ENCODE data around the gene TREX2. TPM values are rescaled to one million over a fixed set of nuclear protein-coding genes. Genes with fewer than 3 reads are reported as not detected.

Gene TREX2
- total RNA-seq, 1 experiment from 2014 or later, result 1.1 TPM

DNA sequence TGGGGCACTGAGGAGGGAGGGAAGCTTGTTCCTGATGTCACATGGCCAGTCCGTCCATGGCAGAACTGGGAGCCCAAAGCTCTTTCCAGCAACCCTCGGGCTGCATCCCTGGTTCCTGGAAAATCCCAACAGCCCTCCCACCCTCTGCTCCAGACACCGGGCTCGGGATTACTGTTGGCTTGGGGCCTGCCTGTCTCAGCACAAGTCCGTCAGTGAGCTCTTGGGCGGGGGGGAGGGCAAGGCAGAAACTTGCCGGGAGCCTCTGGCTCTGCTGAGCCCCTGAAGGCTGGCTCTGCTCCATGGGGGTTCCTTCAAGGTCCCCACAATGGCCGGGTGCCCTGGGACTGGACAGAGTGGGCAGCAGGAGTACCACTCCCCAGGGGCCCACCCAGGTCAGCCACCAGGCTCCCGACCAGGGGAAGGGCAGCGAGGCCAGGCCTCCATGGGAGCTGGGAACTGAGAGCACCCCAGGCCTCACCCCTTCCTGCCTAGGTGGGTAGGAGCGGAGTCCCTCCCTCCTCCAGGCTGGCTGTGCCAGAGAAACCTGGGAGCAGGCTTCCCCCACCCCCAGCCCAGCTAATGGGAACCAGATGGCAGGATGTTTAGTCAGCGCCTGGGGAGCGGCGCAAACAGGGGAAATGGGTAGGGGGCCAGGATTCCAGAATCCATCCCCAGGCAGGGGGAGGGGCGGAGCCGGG lies 31.0 kb upstream of the TREX2 start:
- H3K4me1 ChIP-seq (ENCODE audit: insufficient read depth, low read length), result no peaks in the 10 kb centered on the region; the same call in 1 of the 2 replicates
- no peak overlapping the region for H3T11ph ChIP-seq (ENCODE audit: low read length)
- no peak overlapping the region for H4K8ac ChIP-seq (replicated peaks; ENCODE audit: insufficient read length, low read depth, low read length)
- no peak overlapping the region for H2BK15ac ChIP-seq (ENCODE audit: low read depth, low read length)
- Mint-ChIP-seq H3K27ac (no peak overlapping the region), H3K4me3 (no peak overlapping the region), H3K27me3 (ENCODE audit: low read depth) (peaks cover 34% of the 10 kb centered on the region), H3K36me3 (ENCODE audit: insufficient read depth in 1 of 3, low read depth in 3 of 3) (peaks cover 0 to 5% (median 3%) of the 10 kb centered on the region in 3 experiments; a peak in 3 of 7 replicates), H3K9me3 (peaks cover 35 to 57% of the 10 kb centered on the region in 2 experiments), H3K4me1 (peaks cover 2% of the 10 kb centered on the region in 2 experiments; a peak in 3 of 4 replicates)
- H2AK5ac ChIP-seq (ENCODE audit: insufficient read length, low read length), result no peak overlapping the region
- WGBS (ENCODE audit: extremely low coverage, insufficient read length, low lambda C conversion rate), result no CpG with 5 or more reads among the region's 16 CpGs
- no peak overlapping the region for H3K9ac ChIP-seq (ENCODE audit: extremely low read depth, insufficient read length, low read length)
- H2BK120ac ChIP-seq (ENCODE audit: low read depth, low read length, poor library complexity, severe bottlenecking), result no peak overlapping the region
- peaks cover 21% of the 10 kb centered on the region for H3K9me3 ChIP-seq (ENCODE audit: control insufficient read depth, low read depth, low read length)
- no peak overlapping the region for H3K23ac ChIP-seq (ENCODE audit: insufficient read length, low read depth, low read length)
- H2BK12ac ChIP-seq (ENCODE audit: insufficient read length, low read depth, low read length), result no peak overlapping the region
- H4K5ac ChIP-seq (ENCODE audit: insufficient read length, low read depth, low read length), result no peak overlapping the region
- no peak overlapping the region for H3K27ac ChIP-seq (ENCODE audit: insufficient read length, low read depth, low read length)
- peak; percentile 49 for DNase-seq
- peaks cover 3% of the 10 kb centered on the region for H3K27me3 ChIP-seq (ENCODE audit: insufficient read depth, low read length)
- H3K79me2 ChIP-seq (ENCODE audit: insufficient read depth, low read length), result no peaks in the 10 kb centered on the region
- H3K18ac ChIP-seq (ENCODE audit: insufficient read length, low read depth, low read length), result no peak overlapping the region
- H4K91ac ChIP-seq (ENCODE audit: insufficient read length, low read depth, low read length), result no peak overlapping the region
- no peak overlapping the region for H2BK5ac ChIP-seq (ENCODE audit: insufficient read length, low read length)
- no peaks in the 10 kb centered on the region for H4K20me1 ChIP-seq (ENCODE audit: control insufficient read depth, insufficient read depth, insufficient read length)
- H3K56ac ChIP-seq (ENCODE audit: insufficient read length, low read depth, low read length), result no peak overlapping the region
- no peak overlapping the region for H2AFZ ChIP-seq (ENCODE audit: low read length)
- TF ChIP-seq, protein P1, sequence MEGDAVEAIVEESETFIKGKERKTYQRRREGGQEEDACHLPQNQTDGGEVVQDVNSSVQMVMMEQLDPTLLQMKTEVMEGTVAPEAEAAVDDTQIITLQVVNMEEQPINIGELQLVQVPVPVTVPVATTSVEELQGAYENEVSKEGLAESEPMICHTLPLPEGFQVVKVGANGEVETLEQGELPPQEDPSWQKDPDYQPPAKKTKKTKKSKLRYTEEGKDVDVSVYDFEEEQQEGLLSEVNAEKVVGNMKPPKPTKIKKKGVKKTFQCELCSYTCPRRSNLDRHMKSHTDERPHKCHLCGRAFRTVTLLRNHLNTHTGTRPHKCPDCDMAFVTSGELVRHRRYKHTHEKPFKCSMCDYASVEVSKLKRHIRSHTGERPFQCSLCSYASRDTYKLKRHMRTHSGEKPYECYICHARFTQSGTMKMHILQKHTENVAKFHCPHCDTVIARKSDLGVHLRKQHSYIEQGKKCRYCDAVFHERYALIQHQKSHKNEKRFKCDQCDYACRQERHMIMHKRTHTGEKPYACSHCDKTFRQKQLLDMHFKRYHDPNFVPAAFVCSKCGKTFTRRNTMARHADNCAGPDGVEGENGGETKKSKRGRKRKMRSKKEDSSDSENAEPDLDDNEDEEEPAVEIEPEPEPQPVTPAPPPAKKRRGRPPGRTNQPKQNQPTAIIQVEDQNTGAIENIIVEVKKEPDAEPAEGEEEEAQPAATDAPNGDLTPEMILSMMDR (conservative IDR thresholded peaks at IDR 0.05), result no peak
- no peak overlapping the region for H3K4ac ChIP-seq (ENCODE audit: low read depth, low read length)
- H3K14ac ChIP-seq (ENCODE audit: insufficient read depth, low read length), result no peak overlapping the region
- no peaks in the 10 kb centered on the region for H3K79me1 ChIP-seq (ENCODE audit: insufficient read depth, low read depth, low read length, poor library complexity, severe bottlenecking)
- H3K4me2 ChIP-seq (ENCODE audit: insufficient read depth, insufficient read length, low read length), result no peak overlapping the region
- H3K23me2 ChIP-seq (ENCODE audit: insufficient read length, low read depth, low read length, poor library complexity, severe bottlenecking), result no peaks in the 10 kb centered on the region
- H2BK20ac ChIP-seq (ENCODE audit: low read depth, low read length, poor library complexity, severe bottlenecking), result no peak overlapping the region

Data from H9 (cell line).